ENCODE results near the gene GPR155. TPM values are rescaled to one million over a fixed set of nuclear protein-coding genes. Genes with fewer than 3 reads are reported as not detected.
"Not testable (repeated sequence)": the region's sequence is repeated elsewhere in the genome, so short reads cannot be mapped to it uniquely, and the experiment has no call there.

The GPR155 gene
- total and polyA plus RNA-seq, 2 experiments from 2014 or later = 1.2 to 1.3 TPM

DNA sequence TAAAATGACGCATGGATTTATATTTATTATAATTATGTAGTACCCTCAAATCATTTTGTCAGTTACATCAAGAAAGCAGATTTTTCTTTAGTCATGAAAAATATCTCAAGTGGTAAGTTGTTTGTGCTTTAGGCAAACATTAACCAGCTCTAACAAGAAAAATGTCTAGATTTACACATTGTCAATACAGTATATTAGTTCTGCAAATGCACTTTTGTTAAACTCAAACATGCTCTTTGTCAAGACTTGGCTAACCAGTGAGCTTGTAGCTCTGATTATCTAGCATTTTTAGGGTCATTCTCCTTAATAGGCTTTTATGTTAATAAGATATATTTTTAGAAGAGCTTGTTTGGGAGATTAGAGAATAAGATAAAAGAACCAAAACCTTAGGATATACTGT is 58.6 kb downstream of the GPR155 start (continued):
- no peak for TF ChIP-seq STAT1 (IDR thresholded peaks at IDR 0.05; ENCODE audit: unreplicated experiment)
- no peak for TF ChIP-seq CREB1 (CRISPR knock-in tag; IDR thresholded peaks at IDR 0.05; ENCODE audit: low read depth)
- TF ChIP-seq POLR2AphosphoS5 (IDR thresholded peaks at IDR 0.05; ENCODE audit: low read depth) = no peak
- no peak for TF ChIP-seq ZNF114 (CRISPR knock-in tag; IDR thresholded peaks at IDR 0.05)

DNA sequence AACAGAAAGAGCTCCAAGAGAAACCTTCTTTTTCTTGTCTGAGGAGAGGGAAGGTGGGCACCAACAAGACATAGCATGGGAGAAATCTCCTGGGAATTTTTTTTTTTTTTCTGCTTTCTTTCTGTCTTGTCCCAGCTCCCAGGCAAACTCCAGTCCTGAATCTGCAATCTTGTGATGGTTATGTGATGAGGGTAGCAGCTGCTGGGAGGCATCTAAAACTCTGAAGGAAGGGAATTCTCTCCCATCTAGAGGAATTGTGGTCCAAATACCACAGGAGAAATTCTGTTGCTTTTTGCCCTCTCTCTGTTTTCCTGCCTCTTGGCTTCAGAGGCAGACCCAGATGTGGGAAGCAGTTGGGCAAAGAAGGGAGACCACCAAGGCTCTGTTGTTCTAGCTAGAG is 74.6 kb downstream of the GPR155 start:
- no peaks in the 10 kb centered on the region for H3K79me2 ChIP-seq (replicated peaks; ENCODE audit: insufficient read depth)
- H3K27ac Mint-ChIP-seq = no peak overlapping the region
- no peak overlapping the region for H2AFZ ChIP-seq
- H3K36me3 ChIP-seq (ENCODE audit: insufficient read depth) = no peaks in the 10 kb centered on the region
- no peak for DNase-seq (ENCODE audit: low spot score)
- no peaks in the 10 kb centered on the region; the same call in 2 of the 3 replicates for H3K36me3 Mint-ChIP-seq (ENCODE audit: low read depth)
- H3K27me3 ChIP-seq (ENCODE audit: insufficient read depth) = no peaks in the 10 kb centered on the region
- H3K4me1 ChIP-seq (ENCODE audit: insufficient read depth) = no peaks in the 10 kb centered on the region
- H3K27me3 Mint-ChIP-seq (ENCODE audit: insufficient read depth, low read depth, poor library complexity) = peaks cover 4% of the 10 kb centered on the region
- no peaks in the 10 kb centered on the region for H3K9me3 Mint-ChIP-seq
- no peaks in the 10 kb centered on the region for H3F3A ChIP-seq (replicated peaks; ENCODE audit: low read depth)
- H3K4me1 Mint-ChIP-seq = no peaks in the 10 kb centered on the region; the same call in 1 of the 3 replicates
- H3K4me3 Mint-ChIP-seq = no peak overlapping the region
- no peak overlapping the region for H3K27ac ChIP-seq (ENCODE audit: low read depth)
- H3K4me3 ChIP-seq = no peak overlapping the region
- H3K4me2 ChIP-seq = no peak overlapping the region
- no peaks in the 10 kb centered on the region for H4K20me1 ChIP-seq (replicated peaks; ENCODE audit: insufficient read depth)
- H3K9me2 ChIP-seq (ENCODE audit: insufficient read depth) = no peaks in the 10 kb centered on the region; the same call in 1 of the 2 replicates
- TF ChIP-seq CREB1 (CRISPR knock-in tag; IDR thresholded peaks at IDR 0.05; ENCODE audit: low read depth) (no peak), CTCF (conservative IDR thresholded peaks at IDR 0.05; ENCODE audit: low read depth in 2 of 2) (no peak), EZH2 (IDR thresholded peaks at IDR 0.05; ENCODE audit: low read depth, unreplicated experiment) (no peak), ZNF114 (CRISPR knock-in tag; IDR thresholded peaks at IDR 0.05) (no peak), STAT1 (IDR thresholded peaks at IDR 0.05; ENCODE audit: unreplicated experiment) (no peak)
- ATAC-seq = no peak

DNA sequence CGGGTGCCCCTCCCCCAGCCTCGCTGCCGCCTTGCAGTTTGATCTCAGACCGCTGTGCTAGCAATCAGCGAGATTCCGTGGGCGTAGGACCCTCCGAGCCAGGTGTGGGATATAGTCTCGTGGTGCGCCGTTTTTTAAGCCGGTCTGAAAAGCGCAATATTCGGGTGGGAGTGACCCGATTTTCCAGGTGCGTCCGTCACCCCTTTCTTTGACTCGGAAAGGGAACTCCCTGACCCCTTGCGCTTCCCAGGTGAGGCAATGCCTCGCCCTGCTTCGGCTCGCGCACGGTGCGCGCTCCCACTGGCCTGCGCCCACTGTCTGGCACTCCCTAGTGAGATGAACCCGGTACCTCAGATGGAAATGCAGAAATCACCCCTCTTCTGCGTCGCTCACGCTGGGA is 76.8 kb downstream of the GPR155 start:
- not testable (repeated sequence) for H3K36me3 Mint-ChIP-seq (ENCODE audit: low read depth); H4K20me1 ChIP-seq (replicated peaks; ENCODE audit: insufficient read depth); H3K9me2 ChIP-seq (ENCODE audit: insufficient read depth); H3K27me3 ChIP-seq (ENCODE audit: insufficient read depth); H3K36me3 ChIP-seq (ENCODE audit: insufficient read depth); H3K4me1 Mint-ChIP-seq; H3K79me2 ChIP-seq (replicated peaks; ENCODE audit: insufficient read depth); H3K27me3 Mint-ChIP-seq (ENCODE audit: insufficient read depth, low read depth, poor library complexity); H3K9me3 Mint-ChIP-seq; ATAC-seq; H3K4me1 ChIP-seq (ENCODE audit: insufficient read depth); H3K27ac Mint-ChIP-seq; DNase-seq (ENCODE audit: low spot score); H3F3A ChIP-seq (replicated peaks; ENCODE audit: low read depth); H3K27ac ChIP-seq (ENCODE audit: low read depth)
- Histone ChIP-seq H3K4me3 (peak overlapping the region; percentile 48), H2AFZ (0 out of 2 replicates have a peak overlapping the region, but pooled peaks have one; percentile 66), H3K4me2 (peak overlapping the region; percentile 69)
- peak overlapping the region; percentile 65 for H3K4me3 Mint-ChIP-seq

- DNase-seq (ENCODE audit: low spot score) (no peak), ATAC-seq (no peak)
- Histone ChIP-seq H2AFZ (no peak overlapping the region), H3K9me2 (ENCODE audit: insufficient read depth) (no peaks in the 10 kb centered on the region), H3K36me3 (ENCODE audit: insufficient read depth) (no peaks in the 10 kb centered on the region), H3F3A (replicated peaks; ENCODE audit: low read depth) (no peaks in the 10 kb centered on the region), H3K27ac (ENCODE audit: low read depth) (no peak overlapping the region), H4K20me1 (replicated peaks; ENCODE audit: insufficient read depth) (no peaks in the 10 kb centered on the region), H3K79me2 (replicated peaks; ENCODE audit: insufficient read depth) (no peaks in the 10 kb centered on the region), H3K27me3 (ENCODE audit: insufficient read depth) (no peaks in the 10 kb centered on the region), H3K4me2 (no peak overlapping the region), H3K4me3 (no peak overlapping the region), H3K4me1 (ENCODE audit: insufficient read depth) (no peaks in the 10 kb centered on the region)
- Mint-ChIP-seq H3K4me1 (no peaks in the 10 kb centered on the region), H3K9me3 (no peaks in the 10 kb centered on the region), H3K27me3 (ENCODE audit: insufficient read depth, low read depth, poor library complexity) (no peaks in the 10 kb centered on the region), H3K27ac (no peak overlapping the region), H3K36me3 (ENCODE audit: low read depth) (no peaks in the 10 kb centered on the region; the same call in 2 of the 3 replicates), H3K4me3 (no peak overlapping the region)
- TF ChIP-seq, protein P1, sequence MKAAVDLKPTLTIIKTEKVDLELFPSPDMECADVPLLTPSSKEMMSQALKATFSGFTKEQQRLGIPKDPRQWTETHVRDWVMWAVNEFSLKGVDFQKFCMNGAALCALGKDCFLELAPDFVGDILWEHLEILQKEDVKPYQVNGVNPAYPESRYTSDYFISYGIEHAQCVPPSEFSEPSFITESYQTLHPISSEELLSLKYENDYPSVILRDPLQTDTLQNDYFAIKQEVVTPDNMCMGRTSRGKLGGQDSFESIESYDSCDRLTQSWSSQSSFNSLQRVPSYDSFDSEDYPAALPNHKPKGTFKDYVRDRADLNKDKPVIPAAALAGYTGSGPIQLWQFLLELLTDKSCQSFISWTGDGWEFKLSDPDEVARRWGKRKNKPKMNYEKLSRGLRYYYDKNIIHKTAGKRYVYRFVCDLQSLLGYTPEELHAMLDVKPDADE (IDR thresholded peaks at IDR 0.05) = no peak
- no peak for TF ChIP-seq JUNB (IDR thresholded peaks at IDR 0.05; ENCODE audit: unreplicated experiment)
- no peak for TF ChIP-seq NANOG (IDR thresholded peaks at IDR 0.05; ENCODE audit: borderline replicate concordance)
- no peak for TF ChIP-seq ZNF114 (CRISPR knock-in tag; IDR thresholded peaks at IDR 0.05)
- no peak for TF ChIP-seq EZH2 (IDR thresholded peaks at IDR 0.05; ENCODE audit: low read depth, unreplicated experiment)
- TF ChIP-seq EZH2phosphoT487 (IDR thresholded peaks at IDR 0.05; ENCODE audit: unreplicated experiment) = no peak
- TF ChIP-seq POLR2AphosphoS5 (IDR thresholded peaks at IDR 0.05; ENCODE audit: low read depth) = no peak
- no peak for TF ChIP-seq CTCF (conservative IDR thresholded peaks at IDR 0.05; ENCODE audit: low read depth in 2 of 2)
- TF ChIP-seq STAT1 (IDR thresholded peaks at IDR 0.05; ENCODE audit: unreplicated experiment) = no peak
These were observed 83.2 kb downstream of the GPR155 start for GRCh38 chr2:174403628-174404027.
